KOPT-K1 (cell line): Measurements from ENCODE around the gene RNF224.

Source experiments
- H3K27ac ChIP-seq: fragments of 200-600 bp; sonication (generic); 2 replicates; pipeline ENCODE4 v1.5.1; 2016; ENCODE audit warnings: antibody characterized with exemption, mild to moderate bottlenecking, low read depth, low read length; ENCODE audit not compliant: poor library complexity, severe bottlenecking
- H3K36me3 ChIP-seq: fragments of 200-600 bp; sonication (generic); 2 replicates; pipeline ENCODE4 v1.5.1; 2017; ENCODE audit warnings: antibody characterized with exemption, mild to moderate bottlenecking, low read length, moderate library complexity; ENCODE audit not compliant: insufficient read depth
- H3K9me3 ChIP-seq: fragments of 200-600 bp; sonication (generic); 2 replicates; pipeline ENCODE4 v1.5.1; 2017; ENCODE audit warnings: antibody characterized with exemption, low read length, mild to moderate bottlenecking; ENCODE audit not compliant: insufficient read depth, poor library complexity, severe bottlenecking

The RNF224 gene

GRCh38 chr9:137243626-137244485 is 16.6 kb downstream of the RNF224 start:
- Histone ChIP-seq H3K27ac (no peak overlapping the region), H3K9me3 (no peaks in the 10 kb centered on the region), H3K36me3 (peaks cover 23% of the 10 kb centered on the region)

GRCh38 chr9:137244486-137245449 is 17.5 kb downstream of the RNF224 start:
- no peak overlapping the region for H3K27ac ChIP-seq

GRCh38 chr9:137245450-137246421 is 18.4 kb downstream of the RNF224 start:
- H3K9me3 ChIP-seq = no peaks in the 10 kb centered on the region
- peaks cover 23% of the 10 kb centered on the region for H3K36me3 ChIP-seq

More at GRCh38 chr9:137244486-137245449, 17.5 kb downstream of the RNF224 start:
- Histone ChIP-seq H3K36me3 (peaks cover 23% of the 10 kb centered on the region), H3K9me3 (no peaks in the 10 kb centered on the region)

GRCh38 chr9:137247135-137247915 is 20.0 kb downstream of the RNF224 start:
- Histone ChIP-seq H3K27ac (no peak overlapping the region), H3K36me3 (peaks cover 18% of the 10 kb centered on the region)

More at GRCh38 chr9:137245450-137246421, 18.4 kb downstream of the RNF224 start:
- no peak overlapping the region for H3K27ac ChIP-seq

GRCh38 chr9:137247916-137248175 is 20.5 kb downstream of the RNF224 start:
- H3K9me3 ChIP-seq = no peaks in the 10 kb centered on the region
- H3K36me3 ChIP-seq = peaks cover 13% of the 10 kb centered on the region
- H3K27ac ChIP-seq = no peak overlapping the region

More at GRCh38 chr9:137247135-137247915, 20.0 kb downstream of the RNF224 start:
- H3K9me3 ChIP-seq = no peaks in the 10 kb centered on the region

- H3K27ac ChIP-seq = no peak overlapping the region
- no peaks in the 10 kb centered on the region for H3K36me3 ChIP-seq
- no peaks in the 10 kb centered on the region for H3K9me3 ChIP-seq
These were observed 23.3 kb downstream of the RNF224 start for GRCh38 chr9:137250329-137251193.

- H3K9me3 ChIP-seq = no peaks in the 10 kb centered on the region
- no peaks in the 10 kb centered on the region for H3K36me3 ChIP-seq
- H3K27ac ChIP-seq = no peak within 1 kb of the TSS
These were observed 23.8 kb downstream of the RNF224 start, which contains the start of gene STPG3 for GRCh38 chr9:137251194-137251461. Gene STPG3 (plus strand): TSS chr9:137251286. CDS start chr9:137251287, 1 bp downstream.

GRCh38 chr9:137251490-137252268 is 24.4 kb downstream of the RNF224 start:
- Histone ChIP-seq H3K9me3 (no peaks in the 10 kb centered on the region), H3K36me3 (peaks cover 3% of the 10 kb centered on the region; the same call in 1 of the 2 replicates), H3K27ac (no peak overlapping the region)

- Histone ChIP-seq H3K27ac (no peak overlapping the region), H3K36me3 (peaks cover 9% of the 10 kb centered on the region; the same call in 1 of the 2 replicates), H3K9me3 (no peaks in the 10 kb centered on the region)
These were observed 25.5 kb downstream of the RNF224 start for GRCh38 chr9:137252555-137253506.

- Histone ChIP-seq H3K27ac (no peak overlapping the region), H3K36me3 (peaks cover 14% of the 10 kb centered on the region; the same call in 1 of the 2 replicates), H3K9me3 (no peaks in the 10 kb centered on the region)
These were observed 26.7 kb downstream of the RNF224 start for GRCh38 chr9:137253717-137254623.
